Mucosa of descending colon (tissue), 3 donors: ENCODE measurements around the gene RBM47. TPM values are rescaled to one million over a fixed set of nuclear protein-coding genes. Genes with fewer than 3 reads are reported as not detected.
A peak's percentile ranks its signal among the peaks of the same experiment; 100 is the strongest.
"Not testable (repeated sequence)": the region's sequence is repeated elsewhere in the genome, so short reads cannot be mapped to it uniquely, and the experiment has no call there.

Experiments
- ATAC-seq: fragments of 200-7000 bp; cut with Tn5 transposase; one replicate; pipeline ENCODE4 v1.9.1; 2020; ENCODE audit warnings: mild to moderate bottlenecking, moderate library complexity
- DNase-seq, 3 donors: peaks; one replicate each; pipeline ENCODE4 v3.0.0-alpha.2; 2020
- H3K36me3 ChIP-seq: fragments of 200-600 bp; one replicate; pipeline ENCODE4 v1.8.0; 2021; ENCODE audit warnings: low read depth, mild to moderate bottlenecking
- H3K4me1 ChIP-seq: fragments of 200-600 bp; one replicate; pipeline ENCODE4 v1.8.0; 2021; ENCODE audit warnings: low read depth, mild to moderate bottlenecking
- H3K4me3 ChIP-seq: fragments of 200-600 bp; one replicate; pipeline ENCODE4 v1.8.0; 2021; ENCODE audit warnings: mild to moderate bottlenecking
- H3K9me3 ChIP-seq: fragments of 200-600 bp; one replicate; pipeline ENCODE4 v1.8.0; 2021; ENCODE audit warnings: mild to moderate bottlenecking
- intact Hi-C, 2 donors: fragments of 100-400 bp; cut with DNase I in 1 of 2; cut with micrococcal nuclease in 1 of 2; formaldehyde crosslinking; loops; one replicate each; pipeline versions ENCODE4 v1.11.0 to v1.11.1; 2022; cut with DNase I, micrococcal nuclease
- total RNA-seq, 3 donors: library from RNA; stranded (reverse); fragmentation: NEBNext Ultra II Directional in 2 of 3; extraction: Animal tissue kit (Norgen Biotek cat#: 25700) in 2 of 3; gene quantifications; one replicate each; pipeline versions ENCODE4 v1.2.1 to v1.2.4, GENCODE V29; 2021 to 2023
- TF ChIP-seq, protein P1 (sequence below): fragments of 200-600 bp; IDR thresholded peaks from one replicate; pipeline ENCODE4 v1.8.0; 2022; ENCODE audit warnings: antibody characterized with exemption, mild to moderate bottlenecking
- donor health status: DM: no; HTN: no; CAD: no; lungs with moderate emphysema.
- donor health status: DM: no; HTN: no; CAD: no.
- donor health status: DM: no; HTN: yes; CAD: no.

RBM47 gene
- total RNA-seq, 3 donors from 2014 or later, result 144 to 309 (median 258) TPM

- peak in 1 of 3 donors; percentile 86 for DNase-seq
- TF ChIP-seq, protein P1, sequence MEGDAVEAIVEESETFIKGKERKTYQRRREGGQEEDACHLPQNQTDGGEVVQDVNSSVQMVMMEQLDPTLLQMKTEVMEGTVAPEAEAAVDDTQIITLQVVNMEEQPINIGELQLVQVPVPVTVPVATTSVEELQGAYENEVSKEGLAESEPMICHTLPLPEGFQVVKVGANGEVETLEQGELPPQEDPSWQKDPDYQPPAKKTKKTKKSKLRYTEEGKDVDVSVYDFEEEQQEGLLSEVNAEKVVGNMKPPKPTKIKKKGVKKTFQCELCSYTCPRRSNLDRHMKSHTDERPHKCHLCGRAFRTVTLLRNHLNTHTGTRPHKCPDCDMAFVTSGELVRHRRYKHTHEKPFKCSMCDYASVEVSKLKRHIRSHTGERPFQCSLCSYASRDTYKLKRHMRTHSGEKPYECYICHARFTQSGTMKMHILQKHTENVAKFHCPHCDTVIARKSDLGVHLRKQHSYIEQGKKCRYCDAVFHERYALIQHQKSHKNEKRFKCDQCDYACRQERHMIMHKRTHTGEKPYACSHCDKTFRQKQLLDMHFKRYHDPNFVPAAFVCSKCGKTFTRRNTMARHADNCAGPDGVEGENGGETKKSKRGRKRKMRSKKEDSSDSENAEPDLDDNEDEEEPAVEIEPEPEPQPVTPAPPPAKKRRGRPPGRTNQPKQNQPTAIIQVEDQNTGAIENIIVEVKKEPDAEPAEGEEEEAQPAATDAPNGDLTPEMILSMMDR, result no peak
- peak; percentile 91 for ATAC-seq
Observed at GRCh38 chr4:40546506-40546905, 83.2 kb downstream of the RBM47 start.

GRCh38 chr4:40545487-40545886 lies 84.2 kb downstream of the RBM47 start:
- intact Hi-C loops, ATAC-seq, DNase-seq: not testable (repeated sequence)

More at GRCh38 chr4:40546506-40546905, 83.2 kb downstream of the RBM47 start:
- Histone ChIP-seq H3K4me1 (peaks cover 37% of the 10 kb centered on the region), H3K36me3 (no peaks in the 10 kb centered on the region), H3K9me3 (no peaks in the 10 kb centered on the region), H3K4me3 (no peak overlapping the region)
- intact Hi-C loops, result no loop called here

DNA sequence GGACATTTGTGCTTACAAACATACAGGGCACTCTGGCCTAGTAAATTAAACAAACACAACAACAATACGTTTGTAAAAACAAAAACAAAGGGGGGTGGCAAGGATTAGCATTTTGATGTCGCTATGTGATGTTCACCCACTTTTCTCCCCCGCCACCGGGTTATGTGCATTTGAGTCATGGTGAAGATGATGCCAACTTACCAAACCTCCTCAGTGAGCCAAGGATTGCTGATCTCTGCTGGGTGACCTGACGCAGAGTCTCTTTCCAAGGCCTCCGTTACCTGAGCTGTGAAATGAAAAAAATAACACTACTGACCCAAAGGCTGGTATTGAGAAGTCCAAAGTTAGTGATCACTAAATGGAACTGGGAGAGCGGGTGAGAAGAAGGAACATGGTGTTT lies 85.4 kb downstream of the RBM47 start:
- ATAC-seq, result no peak
- no peak for DNase-seq
- no peaks in the 10 kb centered on the region for H3K9me3 ChIP-seq
- TF ChIP-seq, protein P1, result no peak
- peaks cover 33% of the 10 kb centered on the region for H3K4me1 ChIP-seq
- H3K4me3 ChIP-seq, result no peak overlapping the region
- intact Hi-C loops, result no loop called here
- no peaks in the 10 kb centered on the region for H3K36me3 ChIP-seq

More at GRCh38 chr4:40545487-40545886, 84.2 kb downstream of the RBM47 start:
- H3K36me3 ChIP-seq, H3K4me3 ChIP-seq, H3K9me3 ChIP-seq: not testable (repeated sequence)
- H3K4me1 ChIP-seq, result peaks cover 42% of the 10 kb centered on the region

DNA sequence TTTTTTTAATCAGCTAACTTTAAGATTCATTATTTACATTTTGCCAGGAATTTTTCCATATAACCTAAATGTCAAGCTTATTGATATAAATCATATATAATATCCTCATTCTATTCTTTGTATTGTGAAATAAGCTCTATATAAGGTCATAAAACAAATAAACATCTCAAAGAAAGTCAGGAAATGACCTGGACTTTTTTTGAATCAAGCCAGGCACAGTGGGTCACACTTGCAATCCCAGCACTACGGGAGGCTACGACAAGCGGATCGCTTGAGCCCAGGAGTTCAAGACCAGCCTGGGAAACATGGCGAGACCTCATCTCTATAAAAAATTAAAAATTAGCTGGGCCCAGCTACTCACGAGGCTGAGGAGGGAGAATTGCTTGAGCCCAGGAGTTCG lies 88.9 kb downstream of the RBM47 start:
- ATAC-seq, result peak; percentile 70
- Histone ChIP-seq H3K36me3 (no peaks in the 10 kb centered on the region), H3K4me3 (no peak overlapping the region), H3K4me1 (peaks cover 9% of the 10 kb centered on the region), H3K9me3 (no peaks in the 10 kb centered on the region)
- TF ChIP-seq, protein P1, result no peak
- intact Hi-C loops, result no loop called here
- no peak for DNase-seq

DNA sequence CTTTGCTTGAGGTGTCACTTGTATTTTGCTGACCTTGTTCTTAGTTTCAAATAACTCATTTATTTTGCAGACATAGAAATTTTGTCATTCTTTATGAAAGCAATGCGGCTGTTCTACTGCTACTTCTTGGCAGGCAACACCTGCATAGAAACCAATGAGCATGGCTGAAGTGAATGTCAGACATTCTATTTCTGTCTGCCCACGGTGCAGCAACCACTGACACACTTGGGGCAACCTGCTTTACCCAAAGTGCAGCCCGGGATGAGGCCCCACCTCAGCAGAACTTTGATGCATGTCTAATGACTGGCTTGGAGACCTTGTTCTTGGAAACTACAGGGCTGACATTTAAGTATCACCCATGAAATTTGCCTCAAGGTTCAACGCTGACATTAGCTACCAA lies 93.6 kb downstream of the RBM47 start:
- no peak for DNase-seq
- H3K4me1 ChIP-seq, result peaks cover 10% of the 10 kb centered on the region
- no peak overlapping the region for H3K4me3 ChIP-seq
- no peaks in the 10 kb centered on the region for H3K36me3 ChIP-seq
- TF ChIP-seq, protein P1, result no peak
- intact Hi-C loops, result no loop called here
- H3K9me3 ChIP-seq, result no peaks in the 10 kb centered on the region
- no peak for ATAC-seq

DNA sequence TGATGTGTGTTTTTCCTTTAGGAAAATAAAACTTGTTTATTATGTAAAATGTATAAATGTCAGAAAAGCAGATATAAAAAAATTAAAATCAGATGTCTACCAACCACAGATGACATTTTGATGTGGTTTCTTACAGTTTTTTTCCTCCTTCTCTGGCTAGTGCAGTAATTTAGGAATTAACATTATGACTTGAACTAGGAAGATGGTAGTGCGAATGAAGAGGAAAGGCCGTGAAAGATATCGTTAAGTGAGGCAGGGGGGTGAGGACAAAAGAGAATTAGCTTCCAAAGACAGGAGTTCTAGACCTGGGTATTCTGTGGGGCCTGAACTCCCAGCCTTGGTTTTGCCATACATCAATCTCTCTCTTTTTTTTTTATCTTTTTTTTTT lies 98.0 kb downstream of the RBM47 start:
- Histone ChIP-seq H3K4me3 (no peak overlapping the region), H3K9me3 (no peaks in the 10 kb centered on the region), H3K4me1 (peaks cover 16% of the 10 kb centered on the region), H3K36me3 (no peaks in the 10 kb centered on the region)
- TF ChIP-seq, protein P1, result no peak
- DNase-seq (no peak), ATAC-seq (no peak)
- intact Hi-C loops, result no loop called here
